Esophagus mucosa (tissue), 1 donor: ENCODE data around the gene METTL23. TPM values are rescaled to one million over a fixed set of nuclear protein-coding genes. Genes with fewer than 3 reads are reported as not detected.
"Not testable (repeated sequence)": the region's sequence is repeated elsewhere in the genome, so short reads cannot be mapped to it uniquely, and the experiment has no call there.

Experiments
- ATAC-seq: fragments of 200-7000 bp; cut with Tn5 transposase; one replicate; pipeline ENCODE4 v1.9.1; 2020
- total RNA-seq: library from RNA; stranded (reverse); gene quantifications from one replicate; pipeline ENCODE4 v1.2.4, GENCODE V29; 2023
- donor health status: DM: yes; HTN: yes; CAD: no.

Gene METTL23
- total RNA-seq, 1 donor from 2014 or later = 17.8 TPM

GRCh38 chr17:76695059-76695831 is 31.4 kb upstream of the METTL23 start:
- ATAC-seq = no peak

- peak; percentile 28 for ATAC-seq
Observed at GRCh38 chr17:76696763-76697701, 29.6 kb upstream of the METTL23 start.

GRCh38 chr17:76697702-76698465 is 28.8 kb upstream of the METTL23 start:
- ATAC-seq = no peak

DNA sequence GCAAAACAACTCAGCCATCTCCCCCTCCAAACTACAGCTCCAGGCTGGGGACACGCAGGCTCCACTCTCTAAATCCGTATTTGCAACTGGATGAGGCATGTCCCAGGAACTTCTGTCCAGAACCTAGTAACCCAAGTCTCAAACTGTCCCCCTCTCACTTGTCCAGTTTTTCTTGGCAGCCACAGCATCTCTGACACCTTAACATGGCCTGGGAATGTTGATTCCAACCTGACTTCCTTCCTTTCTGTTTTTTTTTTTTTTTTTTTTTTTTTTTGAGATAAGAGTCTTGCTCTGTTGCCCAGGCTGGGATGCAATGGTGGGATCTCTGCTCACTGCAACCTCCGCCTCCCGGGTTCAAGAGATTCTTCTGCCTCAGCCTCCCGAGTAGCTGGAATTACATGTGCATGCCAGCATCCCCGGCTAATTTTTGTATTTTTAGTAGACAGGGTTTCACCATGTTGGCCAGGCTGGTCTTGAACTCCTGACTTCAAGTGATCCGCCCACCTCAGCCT is 28.1 kb upstream of the METTL23 start:
- not testable (repeated sequence) for ATAC-seq

- ATAC-seq = peak; percentile 51
Observed at GRCh38 chr17:76700270-76700616, 26.4 kb upstream of the METTL23 start.

DNA sequence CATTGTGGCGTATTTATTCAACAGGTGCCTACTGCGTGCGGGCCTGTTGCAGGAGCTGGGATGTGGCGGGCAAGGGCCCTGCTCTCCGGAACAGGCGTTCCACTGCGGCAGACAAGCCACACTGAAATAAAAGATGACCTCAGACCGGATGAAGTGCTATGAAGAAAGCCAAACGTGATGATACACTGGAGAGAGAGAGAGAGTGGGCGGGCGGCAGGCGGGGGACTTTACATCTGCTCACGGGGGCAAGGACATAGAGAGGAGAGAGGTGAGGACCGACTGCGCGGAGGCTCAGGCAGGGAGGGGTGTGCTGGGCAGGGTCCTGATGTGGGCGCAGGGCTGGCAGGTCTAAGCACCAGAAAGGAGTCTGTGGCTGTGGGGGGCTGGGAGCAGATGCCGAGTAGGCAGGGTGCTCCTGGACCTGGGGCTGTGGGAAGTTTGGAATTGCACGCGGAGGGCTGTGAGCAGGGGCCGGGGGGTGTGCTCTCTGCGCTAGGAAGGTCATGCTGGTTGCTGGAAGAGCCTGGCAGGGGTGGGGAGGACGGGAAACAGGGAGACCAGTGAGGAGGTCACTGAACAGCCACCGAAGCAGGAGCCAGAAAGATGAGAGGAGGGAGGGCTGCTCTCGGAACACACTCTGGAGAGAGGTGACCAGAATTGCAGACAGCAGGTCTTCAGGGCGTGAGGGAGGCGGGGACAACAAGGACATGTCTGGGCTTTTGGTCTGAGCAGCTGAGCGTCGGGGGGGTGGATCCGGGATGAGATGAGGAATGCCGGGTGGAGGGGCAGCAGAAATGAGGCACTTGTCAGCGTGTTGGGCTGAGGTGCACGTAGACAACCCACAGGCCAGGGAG is 25.8 kb upstream of the METTL23 start:
- ATAC-seq = peak; percentile 68

GRCh38 chr17:76701471-76701967 is 25.1 kb upstream of the METTL23 start:
- no peak for ATAC-seq

- ATAC-seq = no peak
Observed at GRCh38 chr17:76702076-76702475, 24.6 kb upstream of the METTL23 start.

DNA sequence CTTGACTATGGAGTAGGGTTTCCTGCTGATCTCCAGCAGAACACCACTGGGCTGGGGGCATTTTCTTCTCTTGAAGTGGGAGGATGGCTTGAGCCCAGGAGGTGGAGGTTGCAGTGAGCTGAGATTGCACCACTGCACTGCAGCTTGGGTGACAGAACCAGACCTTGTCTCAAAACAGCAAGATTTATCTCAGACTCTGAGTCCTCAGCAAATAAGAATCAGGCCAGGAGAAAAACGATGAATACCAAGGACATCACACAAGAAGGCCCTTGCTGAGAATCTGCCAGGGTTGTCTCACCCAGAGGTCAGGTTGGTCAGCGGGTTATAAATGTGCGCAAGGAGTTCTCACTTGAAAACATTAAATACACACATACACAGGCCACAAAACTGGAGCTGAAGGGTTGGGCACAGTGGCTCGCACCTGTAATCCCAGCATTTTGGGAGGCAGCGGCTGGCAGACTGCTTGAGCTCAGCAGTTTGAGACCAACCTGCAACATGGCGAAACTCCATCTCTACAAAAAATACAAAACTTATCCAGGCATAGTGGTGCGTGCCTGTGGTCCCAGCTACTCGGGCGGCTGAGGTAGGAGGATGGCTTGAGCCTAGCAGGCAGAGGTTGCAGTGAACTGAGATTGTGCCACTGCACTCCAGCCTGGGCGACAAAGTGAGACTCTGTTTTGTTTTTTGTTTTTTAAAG is 23.6 kb upstream of the METTL23 start:
- ATAC-seq = no peak

- ATAC-seq = no peak
Observed at GRCh38 chr17:76704805-76705204, 21.8 kb upstream of the METTL23 start.

DNA sequence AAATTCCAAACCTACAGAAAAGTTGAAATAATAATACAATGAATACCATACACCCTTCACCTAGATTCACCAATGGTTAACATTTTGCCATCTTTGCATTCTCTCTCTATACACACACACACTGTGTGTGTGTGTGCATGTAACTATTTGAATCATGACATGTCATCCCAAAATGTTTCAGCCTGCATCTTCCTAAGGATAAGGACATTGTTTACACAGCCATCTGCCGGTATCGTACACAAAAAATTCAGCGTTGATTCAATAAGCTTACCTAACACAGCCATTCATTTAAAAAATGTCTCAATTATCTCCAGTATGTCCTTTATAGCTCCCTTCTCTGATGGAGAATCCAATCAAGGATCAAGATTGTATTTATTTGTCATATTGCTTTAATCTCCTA is 19.8 kb upstream of the METTL23 start:
- no peak for ATAC-seq

GRCh38 chr17:76707985-76708807 is 18.4 kb upstream of the METTL23 start:
- no peak for ATAC-seq

DNA sequence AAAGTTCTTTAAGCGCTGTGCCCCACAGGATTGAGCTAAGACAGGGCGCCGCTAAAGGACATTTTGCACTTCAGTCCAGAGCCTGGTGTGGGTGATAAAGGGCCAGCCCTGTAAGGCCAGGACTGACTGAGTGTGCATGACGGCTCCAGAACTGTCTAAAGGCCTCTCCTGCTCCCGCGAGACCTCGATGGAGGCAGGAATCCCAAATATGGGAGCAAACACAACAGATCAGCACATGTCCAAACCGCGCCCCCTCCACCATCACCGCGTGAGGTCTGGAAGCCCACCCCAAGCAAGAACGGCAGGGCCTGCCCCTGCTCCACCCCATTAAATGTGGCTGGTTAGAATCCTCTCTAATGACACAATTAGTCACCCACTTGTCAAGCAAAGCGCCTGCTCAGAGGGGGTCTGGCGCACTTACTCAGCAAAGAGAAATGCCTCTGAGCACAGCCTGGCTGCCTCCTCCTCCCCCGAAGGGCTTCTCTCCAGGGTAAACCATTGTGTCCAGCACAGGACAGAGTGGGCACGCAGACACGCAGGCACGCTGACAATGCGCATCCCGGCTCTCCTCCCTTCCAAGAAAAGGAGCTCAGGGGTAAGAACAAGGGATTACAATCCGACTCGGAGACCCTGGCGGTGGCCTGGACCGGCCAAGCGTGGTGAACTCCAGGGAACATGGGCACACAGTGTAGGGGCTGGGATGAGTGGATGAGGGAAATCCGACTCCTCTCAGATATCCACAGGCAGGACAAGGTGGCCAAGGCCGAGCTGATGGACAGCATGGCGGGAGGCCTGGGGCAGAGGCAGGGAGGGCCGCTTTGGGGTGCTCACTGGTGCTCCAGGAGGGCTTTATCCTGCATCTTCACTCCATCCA is 17.3 kb upstream of the METTL23 start:
- peak; percentile 50 for ATAC-seq

DNA sequence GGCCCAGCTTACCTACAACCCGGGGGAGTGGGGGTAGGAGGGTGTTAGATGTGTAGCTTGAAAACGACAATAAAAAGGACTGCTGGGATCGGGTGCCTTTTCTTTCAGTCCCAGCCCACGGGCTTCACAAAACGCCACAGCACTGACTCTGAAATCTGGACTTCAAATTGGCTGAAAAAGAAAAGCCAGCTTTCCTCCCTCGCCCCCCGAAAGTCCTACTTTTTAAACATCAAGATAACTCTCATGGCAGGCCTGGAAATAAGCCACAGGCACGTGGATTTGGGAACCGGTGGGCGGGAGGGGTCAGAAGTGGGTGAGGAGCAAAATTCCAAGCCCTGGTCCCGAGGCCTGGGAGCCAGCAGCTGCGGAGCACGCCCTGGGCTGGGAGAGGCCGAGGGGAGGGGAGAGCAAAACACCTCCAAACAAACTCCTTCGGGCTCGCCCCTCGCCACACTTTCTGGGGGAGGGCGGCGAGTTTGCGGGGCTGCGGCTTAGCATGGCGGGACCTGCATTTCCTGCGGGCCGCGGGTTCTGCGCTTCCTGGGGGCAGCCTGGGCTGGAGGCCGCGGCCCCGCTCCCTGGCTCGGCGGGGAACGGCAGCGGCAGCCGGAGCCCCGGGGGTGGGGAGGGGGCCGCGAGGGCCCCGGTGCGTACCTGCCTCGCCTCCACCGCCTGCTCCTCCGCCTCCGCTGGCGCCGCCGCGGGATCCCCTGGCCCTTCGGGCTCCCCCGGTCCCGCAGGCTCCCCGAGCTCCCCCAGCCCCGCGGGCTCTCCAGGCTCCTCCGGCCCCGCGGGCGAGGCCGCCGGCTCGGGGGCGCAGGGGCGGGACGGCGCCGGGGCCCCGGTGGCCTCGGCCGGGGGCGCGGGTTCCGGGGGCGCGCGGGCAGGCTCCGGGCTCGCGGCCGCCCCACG is 16.4 kb upstream of the METTL23 start:
- ATAC-seq = peak; percentile 13

DNA sequence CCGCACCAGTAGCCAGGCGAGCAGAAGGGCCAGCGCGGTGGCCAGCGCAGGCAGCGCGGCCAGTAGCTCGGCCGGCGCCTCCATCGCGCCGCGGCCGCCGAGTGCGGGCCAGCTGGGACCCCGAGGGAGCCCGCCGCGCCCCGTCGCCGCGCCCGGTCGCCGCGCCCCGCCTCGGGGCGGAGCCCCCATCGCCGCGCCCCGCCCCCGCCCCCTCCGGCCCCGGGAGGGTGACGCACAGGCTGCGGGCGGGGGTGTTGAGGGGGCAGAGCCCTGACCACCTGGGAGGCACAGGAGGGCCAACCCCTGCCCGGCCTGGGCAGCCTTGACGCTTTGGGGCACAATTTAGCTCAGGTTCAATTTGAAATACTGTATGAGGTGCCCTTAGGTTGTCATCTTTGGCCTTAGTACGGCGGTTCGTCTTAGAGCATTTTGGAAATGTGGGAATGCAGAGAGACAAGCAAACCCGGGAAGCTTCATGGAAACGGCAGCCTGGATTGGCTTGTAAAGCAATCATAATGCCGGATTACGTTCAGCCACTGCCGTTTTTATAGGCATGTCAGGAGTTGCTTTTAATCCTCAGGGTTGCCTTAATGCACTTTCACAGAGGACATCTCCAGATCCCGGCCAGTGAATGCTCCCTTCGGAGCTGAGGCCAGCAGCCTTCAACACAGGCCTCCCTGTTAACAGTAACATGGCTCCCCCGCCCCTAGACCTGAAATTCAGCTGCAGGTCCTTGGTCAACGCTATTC is 15.6 kb upstream of the METTL23 start, which contains the start of gene MXRA7:
MXRA7 (minus strand) TSS at position 103 of the 749 bp plus-strand sequence; CDS start at position 84, 19 bp downstream.
- ATAC-seq = peak; percentile 61

- not testable (repeated sequence) for ATAC-seq
Observed at GRCh38 chr17:76712321-76712720, 14.3 kb upstream of the METTL23 start.

- no peak for ATAC-seq
Observed at GRCh38 chr17:76713765-76714164, 12.9 kb upstream of the METTL23 start.
